Measurements from ENCODE around the gene FLT1. TPM values are rescaled to one million over a fixed set of nuclear protein-coding genes. Genes with fewer than 3 reads are reported as not detected.

FLT1 gene, protein sequence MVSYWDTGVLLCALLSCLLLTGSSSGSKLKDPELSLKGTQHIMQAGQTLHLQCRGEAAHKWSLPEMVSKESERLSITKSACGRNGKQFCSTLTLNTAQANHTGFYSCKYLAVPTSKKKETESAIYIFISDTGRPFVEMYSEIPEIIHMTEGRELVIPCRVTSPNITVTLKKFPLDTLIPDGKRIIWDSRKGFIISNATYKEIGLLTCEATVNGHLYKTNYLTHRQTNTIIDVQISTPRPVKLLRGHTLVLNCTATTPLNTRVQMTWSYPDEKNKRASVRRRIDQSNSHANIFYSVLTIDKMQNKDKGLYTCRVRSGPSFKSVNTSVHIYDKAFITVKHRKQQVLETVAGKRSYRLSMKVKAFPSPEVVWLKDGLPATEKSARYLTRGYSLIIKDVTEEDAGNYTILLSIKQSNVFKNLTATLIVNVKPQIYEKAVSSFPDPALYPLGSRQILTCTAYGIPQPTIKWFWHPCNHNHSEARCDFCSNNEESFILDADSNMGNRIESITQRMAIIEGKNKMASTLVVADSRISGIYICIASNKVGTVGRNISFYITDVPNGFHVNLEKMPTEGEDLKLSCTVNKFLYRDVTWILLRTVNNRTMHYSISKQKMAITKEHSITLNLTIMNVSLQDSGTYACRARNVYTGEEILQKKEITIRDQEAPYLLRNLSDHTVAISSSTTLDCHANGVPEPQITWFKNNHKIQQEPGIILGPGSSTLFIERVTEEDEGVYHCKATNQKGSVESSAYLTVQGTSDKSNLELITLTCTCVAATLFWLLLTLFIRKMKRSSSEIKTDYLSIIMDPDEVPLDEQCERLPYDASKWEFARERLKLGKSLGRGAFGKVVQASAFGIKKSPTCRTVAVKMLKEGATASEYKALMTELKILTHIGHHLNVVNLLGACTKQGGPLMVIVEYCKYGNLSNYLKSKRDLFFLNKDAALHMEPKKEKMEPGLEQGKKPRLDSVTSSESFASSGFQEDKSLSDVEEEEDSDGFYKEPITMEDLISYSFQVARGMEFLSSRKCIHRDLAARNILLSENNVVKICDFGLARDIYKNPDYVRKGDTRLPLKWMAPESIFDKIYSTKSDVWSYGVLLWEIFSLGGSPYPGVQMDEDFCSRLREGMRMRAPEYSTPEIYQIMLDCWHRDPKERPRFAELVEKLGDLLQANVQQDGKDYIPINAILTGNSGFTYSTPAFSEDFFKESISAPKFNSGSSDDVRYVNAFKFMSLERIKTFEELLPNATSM (N-terminal part only)
- 10 to 100 TPM in 11 of 12 donors, not detected in 1; 14.2 to 25.9 (median 16.6) TPM for polyA plus RNA-seq (ENCODE audit: insufficient read length in 12 of 12)
- long read RNA-seq, donor 1: 0 reads
- long read RNA-seq, donor 2, full-length matches to known transcripts: 2 of 2 reads
- long read RNA-seq, donor 2, partial matches to known transcripts: 0 of 2 reads
- long read RNA-seq, donor 2, other reads (novel, unspliced or antisense): 0 of 2 reads
- long read RNA-seq, donor 3, full-length matches to known transcripts: 2 of 2 reads
- long read RNA-seq, donor 3, partial matches to known transcripts: 0 of 2 reads
- long read RNA-seq, donor 3, other reads (novel, unspliced or antisense): 0 of 2 reads
- long read RNA-seq, donor 4: 0 reads
- long read RNA-seq, donor 5, full-length matches to known transcripts: 3 of 3 reads
- long read RNA-seq, donor 5, partial matches to known transcripts: 0 of 3 reads
- long read RNA-seq, donor 5, other reads (novel, unspliced or antisense): 0 of 3 reads
- long read RNA-seq, donor 6, full-length matches to known transcripts: 2 of 2 reads
- long read RNA-seq, donor 6, partial matches to known transcripts: 0 of 2 reads
- long read RNA-seq, donor 6, other reads (novel, unspliced or antisense): 0 of 2 reads
- long read RNA-seq, donor 7, full-length matches to known transcripts: 1 of 1 reads
- long read RNA-seq, donor 7, partial matches to known transcripts: 0 of 1 reads
- long read RNA-seq, donor 7, other reads (novel, unspliced or antisense): 0 of 1 reads
- long read RNA-seq, donor 8: 0 reads
- long read RNA-seq, donor 9, full-length matches to known transcripts: 1 of 1 reads
- long read RNA-seq, donor 9, partial matches to known transcripts: 0 of 1 reads
- long read RNA-seq, donor 9, other reads (novel, unspliced or antisense): 0 of 1 reads
- long read RNA-seq, donor 10, full-length matches to known transcripts: 2 of 2 reads
- long read RNA-seq, donor 10, partial matches to known transcripts: 0 of 2 reads
- long read RNA-seq, donor 10, other reads (novel, unspliced or antisense): 0 of 2 reads
- long read RNA-seq, donor 11, full-length matches to known transcripts: 3 of 3 reads
- long read RNA-seq, donor 11, partial matches to known transcripts: 0 of 3 reads
- long read RNA-seq, donor 11, other reads (novel, unspliced or antisense): 0 of 3 reads

GRCh38 chr13:28494778-28495537, at the start of gene FLT1:
Gene FLT1 (minus strand): TSS chr13:28495128. CDS start chr13:28494843, 285 bp downstream.
- DNase-seq: peak; percentile 49

- no peak for DNase-seq
Measured at GRCh38 chr13:28544026-28544425, 49.1 kb upstream of the FLT1 start.

GRCh38 chr13:28542804-28543203, 47.9 kb upstream of the FLT1 start:
- no peak for DNase-seq

GRCh38 chr13:28541966-28542365, 47.0 kb upstream of the FLT1 start:
- no peak for DNase-seq

- DNase-seq: no peak
Measured at GRCh38 chr13:28540612-28541011, 45.7 kb upstream of the FLT1 start.

- DNase-seq: no peak
Measured at GRCh38 chr13:28539625-28540286, 44.8 kb upstream of the FLT1 start.

DNA sequence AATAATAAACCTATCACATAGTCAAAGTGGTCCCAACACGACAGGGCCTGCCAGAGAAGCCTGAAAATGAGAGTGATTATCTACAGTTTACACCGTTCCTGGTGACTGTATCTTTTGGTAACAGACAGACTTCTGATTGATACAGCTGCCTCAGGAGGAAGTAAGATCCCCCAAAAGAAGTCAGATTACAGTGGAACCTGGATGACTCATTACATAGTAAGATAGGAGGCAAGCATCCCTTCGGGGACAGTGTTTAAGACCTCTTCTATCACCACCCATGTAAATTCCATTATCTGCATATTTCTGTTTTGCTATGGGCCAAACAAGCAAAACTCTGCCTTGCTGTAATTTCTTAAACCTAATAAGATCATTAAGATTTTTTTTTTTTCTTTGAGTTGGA, 44.0 kb upstream of the FLT1 start:
- no peak for DNase-seq

DNA sequence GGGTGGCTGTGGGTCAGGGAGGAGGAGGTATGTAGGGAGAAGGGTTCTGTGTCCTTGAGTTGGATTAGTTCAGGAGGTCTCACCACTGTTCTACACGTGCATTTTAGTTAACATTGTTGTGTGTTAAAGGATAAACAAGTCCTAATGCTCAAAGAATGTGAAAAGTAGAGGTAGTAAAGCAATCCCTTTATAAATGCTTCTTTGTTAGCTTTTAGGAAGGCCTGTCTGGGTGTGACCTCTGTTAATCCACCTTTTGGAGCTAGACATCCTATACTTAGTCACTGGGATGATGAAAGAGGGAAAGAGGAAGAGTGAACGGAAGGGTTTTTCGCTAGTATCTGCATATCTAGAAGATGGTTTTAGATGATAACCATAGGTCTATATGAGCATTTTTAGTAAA, 42.2 kb upstream of the FLT1 start:
- DNase-seq: no peak

DNA sequence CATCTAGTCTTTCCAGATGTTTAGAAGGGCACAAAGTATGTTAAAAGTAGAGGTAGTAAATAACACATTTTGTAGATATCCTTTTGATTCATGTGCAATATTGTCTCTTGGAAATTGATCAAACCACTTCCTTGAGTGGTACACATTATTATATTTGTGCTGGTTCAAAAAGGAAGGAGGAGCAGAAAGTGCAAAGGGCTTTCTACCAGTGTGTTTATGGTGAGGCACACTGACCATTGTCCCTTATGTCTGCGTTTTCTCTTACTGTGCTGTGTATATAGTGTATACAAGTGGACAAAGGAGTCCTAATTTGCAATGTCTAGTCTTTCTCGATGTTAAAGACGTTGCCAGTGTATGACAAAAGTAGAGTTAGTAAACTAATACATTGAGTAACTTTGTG, 41.4 kb upstream of the FLT1 start:
- no peak for DNase-seq

GRCh38 chr13:28535734-28536133, 40.8 kb upstream of the FLT1 start:
- DNase-seq: no peak

- no peak for DNase-seq
Measured at GRCh38 chr13:28534801-28535200, 39.9 kb upstream of the FLT1 start.

GRCh38 chr13:28534210-28534609, 39.3 kb upstream of the FLT1 start:
- no peak for DNase-seq

- DNase-seq: no peak
Measured at GRCh38 chr13:28533441-28534166, 38.7 kb upstream of the FLT1 start.

GRCh38 chr13:28533125-28533436, 38.2 kb upstream of the FLT1 start:
- DNase-seq: no peak

DNA sequence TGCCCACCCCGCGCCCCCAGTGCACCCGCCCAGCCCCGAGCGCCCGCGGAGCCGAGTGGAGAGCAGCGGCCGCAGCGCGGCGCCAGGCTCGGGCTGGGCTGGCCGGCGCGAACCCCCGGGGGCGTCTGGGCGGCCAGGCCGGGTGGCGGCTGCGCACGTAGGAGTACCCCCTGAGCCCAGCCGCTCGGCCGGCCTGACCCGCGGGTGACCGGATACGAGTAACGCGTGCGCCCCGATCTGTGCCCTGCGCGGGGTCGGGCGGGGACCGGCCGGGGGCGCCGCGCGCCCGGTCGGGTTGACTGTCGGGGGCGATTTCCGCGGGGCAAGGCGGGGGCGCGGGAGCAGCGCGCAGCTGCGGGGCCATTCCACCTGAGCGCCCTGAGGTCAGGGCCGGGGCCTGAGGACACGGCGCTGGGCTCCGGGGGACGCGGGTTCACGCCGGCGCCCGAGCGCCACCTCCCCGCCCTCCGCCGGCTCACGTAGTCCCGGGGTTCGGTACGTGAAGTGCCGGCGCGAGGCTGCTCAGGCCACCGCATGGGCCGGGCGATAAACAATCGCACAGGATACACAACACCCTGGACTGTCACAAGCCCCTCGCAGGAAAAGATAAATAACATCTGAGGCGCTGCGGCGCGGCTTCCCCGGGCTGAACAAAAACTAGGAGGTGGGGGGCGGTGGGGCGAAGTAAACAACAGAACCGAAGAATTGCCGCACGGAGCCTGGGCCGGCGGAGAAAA, 37.6 kb upstream of the FLT1 start:
- peak; percentile 14 for DNase-seq

GRCh38 chr13:28531845-28532387, 37.0 kb upstream of the FLT1 start:
- DNase-seq: no peak

All from muscle of arm (tissue), 14 donors.